HepG2 (cell line): ENCODE measurements around the gene NRP1. TPM values are rescaled to one million over a fixed set of nuclear protein-coding genes. Genes with fewer than 3 reads are reported as not detected.

ENCODE experiments used
- ATAC-seq: fragments of 200-7000 bp; cut with Tn5 transposase; 3 replicates; pipeline ENCODE4 v1.9.1; 2020; ENCODE audit warnings: mild to moderate bottlenecking, moderate library complexity
- BruUV-seq: library from RNA; stranded (reverse); fragments of 400-500 nt; replicated peaks from 2 replicates; lab custom pipeline; 2021; lab: Mats Ljungman, UMichigan
- CTCF ChIA-PET: fragments of 300-600 bp; formaldehyde crosslinking; extraction: SDS; loops from one replicate; lab custom pipeline; 2021; ENCODE audit warnings: low total read pairs, inconsistent platforms, low intra/inter-chr PET ratio; lab: Yijun Ruan, JAX
- POLR2A ChIA-PET: fragments of 350-600 bp; sonication (Branson Sonifier 250); formaldehyde crosslinking; loops from one replicate; lab custom pipeline; 2020; ENCODE audit warnings: antibody characterized with exemption, inconsistent platforms; lab: Yijun Ruan, JAX
- DNase-seq: peaks from one replicate; pipeline ENCODE4 v3.0.0-alpha.2; 2015; ENCODE audit warnings: low spot score
- FAIRE-seq: peaks from 3 replicates; lab custom pipeline; 2011; peaks lifted over from hg19 to GRCh38; lab: Jason Lieb, UNC
- H2AFZ ChIP-seq: one replicate; pipeline ENCODE4 v1.6.1; 2011; ENCODE audit warnings: low read length, inconsistent platforms
- H3K27ac ChIP-seq: fragments of 300-600 bp; 3 replicates; pipeline ENCODE4 v1.8.0; 2011; ENCODE audit warnings: mixed run types, mild to moderate bottlenecking, mixed read lengths, low read length, inconsistent platforms; ENCODE audit not compliant: insufficient read depth; ENCODE audit errors: extremely low read length
- H3K27me3 ChIP-seq, 2 experiments: fragments of 200-600 bp in 1 of 2; 2 replicates in 1 of 2; 3 replicates in 1 of 2; pipeline versions ENCODE4 v1.6.0 to v1.8.0; 2011; ENCODE audit warnings: low read length in 2 of 2, mild to moderate bottlenecking in 2 of 2, moderate library complexity in 2 of 2, inconsistent platforms in 1 of 2; ENCODE audit not compliant: insufficient read depth in 2 of 2, control insufficient read depth in 1 of 2
- H3K36me3 ChIP-seq, 2 experiments: fragments of 200-600 bp in 1 of 2; replicated peaks in 1 of 2; 2 replicates in 1 of 2; 3 replicates in 1 of 2; pipeline versions ENCODE4 v1.5.1 to v1.8.0; 2011; ENCODE audit warnings: low read length in 2 of 2, inconsistent platforms in 1 of 2; ENCODE audit not compliant: insufficient read depth in 2 of 2, control insufficient read depth in 1 of 2
- H3K4me1 ChIP-seq: 2 replicates; pipeline ENCODE4 v1.5.1; 2012; ENCODE audit warnings: low read length, inconsistent platforms; ENCODE audit not compliant: insufficient read depth
- H3K4me2 ChIP-seq: 2 replicates; pipeline ENCODE4 v1.6.0; 2011; ENCODE audit warnings: low read depth, low read length, inconsistent platforms
- H3K4me3 ChIP-seq, 3 experiments: fragments of 200-600 bp in 1 of 3; sonication (generic), shearing (Covaris generic) in 1 of 3; replicated peaks in 1 of 3; 2 replicates each; pipeline ENCODE4 v1.5.1; 2011 to 2016; ENCODE audit warnings: low read length in 3 of 3, inconsistent platforms in 2 of 3, low read depth in 2 of 3, mild to moderate bottlenecking in 2 of 3, control low read depth in 1 of 3, mixed read lengths in 1 of 3; ENCODE audit not compliant: insufficient read depth in 1 of 3
- H3K79me2 ChIP-seq: one replicate; pipeline ENCODE4 v1.6.1; 2011; ENCODE audit warnings: low read length, inconsistent platforms; ENCODE audit not compliant: insufficient read depth
- H3K9ac ChIP-seq: 2 replicates; pipeline ENCODE4 v1.6.0; 2011; ENCODE audit warnings: mild to moderate bottlenecking, low read depth, low read length, inconsistent platforms; ENCODE audit not compliant: insufficient read depth
- H3K9me3 ChIP-seq: 2 replicates; pipeline ENCODE4 v1.5.1; 2012; ENCODE audit warnings: mild to moderate bottlenecking, low read length
- H4K20me1 ChIP-seq: 2 replicates; pipeline ENCODE4 v1.6.0; 2011; ENCODE audit warnings: inconsistent platforms, mild to moderate bottlenecking, low read length, moderate library complexity; ENCODE audit not compliant: insufficient read depth
- CAMTA2 ChIP-seq: sonication (generic); formaldehyde crosslinking; IDR thresholded peaks from 2 replicates; pipeline ENCODE4 v1.4.0; 2020; ENCODE audit warnings: mild to moderate bottlenecking, missing genetic modification reagents, borderline replicate concordance
- EZH2 ChIP-seq: conservative IDR thresholded peaks from 2 replicates; pipeline ENCODE4 v1.6.1; 2012; ENCODE audit warnings: mild to moderate bottlenecking, low read depth, low read length, moderate library complexity
- KAT2B ChIP-seq: fragments of 150-350 bp; IDR thresholded peaks from 2 replicates; pipeline ENCODE4 v1.6.1; 2014; ENCODE audit warnings: low read depth, low read length, borderline replicate concordance
- ZNF253 ChIP-seq: sonication (generic); formaldehyde crosslinking; IDR thresholded peaks from 2 replicates; pipeline ENCODE4 v1.8.0; 2022; ENCODE audit warnings: mild to moderate bottlenecking, missing genetic modification reagents, borderline replicate concordance
- ZNF713 ChIP-seq: sonication (generic); formaldehyde crosslinking; IDR thresholded peaks from 2 replicates; pipeline ENCODE4 v1.4.0; 2020; ENCODE audit warnings: mild to moderate bottlenecking, missing genetic modification reagents
- WGBS: methylation state at CpG from one replicate; pipeline ENCODE4 v1.1.6; 2017; ENCODE audit warnings: low lambda C conversion rate; 5-methylcytosine and 5-hydroxymethylcytosine counted together
- in situ Hi-C: cut with HindIII; loops from 2 replicates; pipeline ENCODE4 v1.10.0; 2017; ENCODE audit warnings: low pct_unique_long_range_greater_than_20kb; ENCODE audit not compliant: extremely low pct_ligation_motif_present
- intact Hi-C: fragments of 100-400 bp; cut with micrococcal nuclease; formaldehyde crosslinking; loops from one replicate; pipeline ENCODE4 v1.10.0; 2022; ENCODE audit not compliant: unreplicated experiment
- polyA plus RNA-seq, 8 experiments: library from polyadenylated mRNA; depleted of rRNA in 3 of 8; stranded (reverse) in 7 of 8; unstranded in 1 of 8; fragments of >200 nt; fragmentation: Illumina TruSeq in 4 of 8; extraction: Trizol in 4 of 8; gene quantifications; 2 replicates each; pipeline versions ENCODE4 v1.2.1 to v1.2.3, GENCODE V29; 2011 to 2016; ENCODE audit warnings: low read depth in 4 of 8, missing spikeins in 1 of 8, mixed read lengths in 1 of 8; ENCODE audit not compliant: insufficient read depth in 1 of 8
- total RNA-seq, 5 experiments: library from RNA; depleted of rRNA; stranded (reverse); fragments of >200 nt; fragmentation: Illumina TruSeq; extraction: Trizol; gene quantifications; 2 replicates each; pipeline ENCODE4 v1.2.3, GENCODE V29; 2016; ENCODE audit warnings: low read depth in 1 of 5
- TF ChIP-seq, protein P1 (sequence below): IDR thresholded peaks from 2 replicates; pipeline ENCODE4 v1.6.1; 2012; ENCODE audit warnings: low read depth, low read length, improper control_type of control experiment
- TF ChIP-seq, protein P2 (sequence below): sonication (generic); formaldehyde crosslinking; IDR thresholded peaks from 2 replicates; pipeline ENCODE4 v1.4.0; 2020; ENCODE audit warnings: low read depth, mild to moderate bottlenecking, missing genetic modification reagents
- TF ChIP-seq, protein P3 (sequence below), 2 experiments: sonication (generic) in 1 of 2; formaldehyde crosslinking in 1 of 2; IDR thresholded peaks; 2 replicates each; pipeline versions ENCODE4 v1.6.1 to v1.9.0; 2014 to 2022; ENCODE audit warnings: antibody characterized with exemption in 1 of 2, borderline replicate concordance in 1 of 2, inconsistent platforms in 1 of 2, low read depth in 1 of 2, missing genetic modification reagents in 1 of 2

NRP1 gene
- total and polyA plus RNA-seq, 2 of the 13 experiments (the other 11 are each of a cell fraction or from before 2014, with no cell fraction given): 5.3 to 5.8 TPM

DNA sequence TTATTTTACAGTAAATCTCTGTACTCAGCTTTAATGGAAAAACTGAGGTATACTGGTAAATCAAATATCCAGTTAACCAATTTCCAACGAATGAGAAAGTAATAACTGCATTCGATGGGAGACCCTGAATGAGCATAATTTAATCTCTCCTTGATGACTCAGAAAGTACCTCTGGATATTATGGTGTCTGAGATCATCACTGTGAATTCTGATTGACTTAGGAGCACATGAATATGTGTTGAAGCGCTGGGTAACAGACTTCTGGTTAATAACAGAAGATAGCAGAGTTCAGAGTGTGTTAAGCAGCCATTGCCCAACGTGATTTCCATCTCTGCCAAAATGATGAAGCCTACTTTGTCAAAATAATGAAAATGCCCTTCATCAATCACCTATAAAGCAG lies 116.6 kb downstream of the NRP1 start:
- ChIA-PET CTCF (no interaction called here), POLR2A (no interaction called here)
- TF ChIP-seq CAMTA2 (CRISPR knock-in tag) (no peak), ZNF713 (CRISPR knock-in tag) (no peak), EZH2 (no peak), KAT2B (no peak), ZNF253 (CRISPR knock-in tag) (no peak)
- TF ChIP-seq, protein P1, sequence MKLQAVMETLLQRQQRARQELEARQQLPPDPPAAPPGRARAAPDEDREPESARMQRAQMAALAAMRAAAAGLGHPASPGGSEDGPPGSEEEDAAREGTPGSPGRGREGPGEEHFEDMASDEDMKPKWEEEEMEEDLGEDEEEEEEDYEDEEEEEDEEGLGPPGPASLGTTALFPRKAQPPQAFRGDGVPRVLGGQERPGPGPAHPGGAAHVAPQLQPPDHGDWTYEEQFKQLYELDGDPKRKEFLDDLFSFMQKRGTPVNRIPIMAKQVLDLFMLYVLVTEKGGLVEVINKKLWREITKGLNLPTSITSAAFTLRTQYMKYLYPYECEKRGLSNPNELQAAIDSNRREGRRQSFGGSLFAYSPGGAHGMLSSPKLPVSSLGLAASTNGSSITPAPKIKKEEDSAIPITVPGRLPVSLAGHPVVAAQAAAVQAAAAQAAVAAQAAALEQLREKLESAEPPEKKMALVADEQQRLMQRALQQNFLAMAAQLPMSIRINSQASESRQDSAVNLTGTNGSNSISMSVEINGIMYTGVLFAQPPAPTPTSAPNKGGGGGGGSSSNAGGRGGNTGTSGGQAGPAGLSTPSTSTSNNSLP: no peak
- TF ChIP-seq, protein P2, sequence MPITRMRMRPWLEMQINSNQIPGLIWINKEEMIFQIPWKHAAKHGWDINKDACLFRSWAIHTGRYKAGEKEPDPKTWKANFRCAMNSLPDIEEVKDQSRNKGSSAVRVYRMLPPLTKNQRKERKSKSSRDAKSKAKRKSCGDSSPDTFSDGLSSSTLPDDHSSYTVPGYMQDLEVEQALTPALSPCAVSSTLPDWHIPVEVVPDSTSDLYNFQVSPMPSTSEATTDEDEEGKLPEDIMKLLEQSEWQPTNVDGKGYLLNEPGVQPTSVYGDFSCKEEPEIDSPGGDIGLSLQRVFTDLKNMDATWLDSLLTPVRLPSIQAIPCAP (CRISPR knock-in tag): no peak
- TF ChIP-seq, protein P3, sequence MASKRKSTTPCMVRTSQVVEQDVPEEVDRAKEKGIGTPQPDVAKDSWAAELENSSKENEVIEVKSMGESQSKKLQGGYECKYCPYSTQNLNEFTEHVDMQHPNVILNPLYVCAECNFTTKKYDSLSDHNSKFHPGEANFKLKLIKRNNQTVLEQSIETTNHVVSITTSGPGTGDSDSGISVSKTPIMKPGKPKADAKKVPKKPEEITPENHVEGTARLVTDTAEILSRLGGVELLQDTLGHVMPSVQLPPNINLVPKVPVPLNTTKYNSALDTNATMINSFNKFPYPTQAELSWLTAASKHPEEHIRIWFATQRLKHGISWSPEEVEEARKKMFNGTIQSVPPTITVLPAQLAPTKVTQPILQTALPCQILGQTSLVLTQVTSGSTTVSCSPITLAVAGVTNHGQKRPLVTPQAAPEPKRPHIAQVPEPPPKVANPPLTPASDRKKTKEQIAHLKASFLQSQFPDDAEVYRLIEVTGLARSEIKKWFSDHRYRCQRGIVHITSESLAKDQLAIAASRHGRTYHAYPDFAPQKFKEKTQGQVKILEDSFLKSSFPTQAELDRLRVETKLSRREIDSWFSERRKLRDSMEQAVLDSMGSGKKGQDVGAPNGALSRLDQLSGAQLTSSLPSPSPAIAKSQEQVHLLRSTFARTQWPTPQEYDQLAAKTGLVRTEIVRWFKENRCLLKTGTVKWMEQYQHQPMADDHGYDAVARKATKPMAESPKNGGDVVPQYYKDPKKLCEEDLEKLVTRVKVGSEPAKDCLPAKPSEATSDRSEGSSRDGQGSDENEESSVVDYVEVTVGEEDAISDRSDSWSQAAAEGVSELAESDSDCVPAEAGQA (IDR thresholded peaks at IDR 0.05; ENCODE audit: low read depth): no peak
- TF ChIP-seq, protein P3 (CRISPR knock-in tag; IDR thresholded peaks at IDR 0.05; ENCODE audit: borderline replicate concordance): no peak
- no peak overlapping the region for H3K4me3 ChIP-seq
- intact Hi-C loops (no loop called here), in situ Hi-C loops (no loop called here)
- ATAC-seq (no peak), FAIRE-seq (no peak), DNase-seq (no peak)
- H4K20me1 ChIP-seq: no peaks in the 10 kb centered on the region
- H3K79me2 ChIP-seq: no peaks in the 10 kb centered on the region
- peaks cover 0 to 5% of the 10 kb centered on the region in 2 experiments; a peak in 2 of 5 replicates for H3K36me3 ChIP-seq
- WGBS: 93% methylated on average over 4 of the region's 4 CpGs
- no peaks in the 10 kb centered on the region for H3K9me3 ChIP-seq
- no TSS peak for BruUV-seq
- no peak overlapping the region for H3K9ac ChIP-seq
- peaks cover 13% of the 10 kb centered on the region for H3K4me1 ChIP-seq
- no peak overlapping the region for H3K4me2 ChIP-seq
- no peak overlapping the region for H2AFZ ChIP-seq
- no peaks in the 10 kb centered on the region for H3K27me3 ChIP-seq
- H3K27ac ChIP-seq: no peak overlapping the region
